Fibroblast of peridontal ligament (primary cell): Measurements from ENCODE around the gene TTF2.
A peak's percentile ranks its signal among the peaks of the same experiment; 100 is the strongest.

Experiments
- DNase-seq: peaks from one replicate; pipeline ENCODE4 v3.0.0-alpha.2; 2010; ENCODE audit errors: extremely low read depth

TTF2 gene

DNA sequence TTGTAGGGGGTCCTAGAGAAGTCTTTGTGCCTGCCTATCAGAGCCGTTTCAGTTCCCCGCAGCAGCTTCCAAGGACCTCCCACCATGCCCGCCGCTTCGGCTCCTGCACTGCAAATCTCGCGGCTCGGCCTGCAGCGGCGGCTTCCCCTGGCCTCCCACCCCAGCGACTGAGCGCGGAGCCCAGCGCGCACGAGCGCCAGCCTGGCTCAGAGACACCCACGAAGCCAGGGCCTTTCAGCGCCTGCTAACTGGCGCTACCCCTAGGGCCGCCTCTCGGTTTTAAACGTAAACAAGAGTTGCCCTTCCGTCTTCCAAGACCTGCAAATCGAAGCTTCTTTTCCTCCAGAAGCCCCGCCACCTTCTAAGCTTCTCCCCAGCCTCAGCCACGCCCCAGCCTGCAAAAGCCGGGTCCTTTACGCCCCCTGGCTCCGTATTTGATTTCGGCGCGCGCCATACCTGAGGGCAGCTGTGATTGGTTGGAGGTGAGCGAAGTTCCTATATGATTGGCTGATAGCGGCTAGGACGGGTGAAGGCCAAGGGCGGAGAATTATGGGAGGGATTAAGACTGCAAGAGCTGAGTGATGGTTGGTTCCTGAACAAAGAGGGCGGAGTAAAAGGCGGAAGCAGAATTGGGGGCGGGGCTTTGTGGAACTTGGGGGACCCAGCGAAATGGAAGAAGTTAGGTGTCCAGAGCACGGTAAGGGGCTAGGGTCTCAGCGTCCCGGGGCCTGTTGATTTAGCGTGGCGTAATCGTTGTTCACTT is at the start of gene TTF2:
Gene TTF2 (plus strand): TSS at position 649 of the 763 bp plus-strand sequence. CDS start 21 bp downstream, at position 670.
- DNase-seq, result peak; percentile 97

DNA sequence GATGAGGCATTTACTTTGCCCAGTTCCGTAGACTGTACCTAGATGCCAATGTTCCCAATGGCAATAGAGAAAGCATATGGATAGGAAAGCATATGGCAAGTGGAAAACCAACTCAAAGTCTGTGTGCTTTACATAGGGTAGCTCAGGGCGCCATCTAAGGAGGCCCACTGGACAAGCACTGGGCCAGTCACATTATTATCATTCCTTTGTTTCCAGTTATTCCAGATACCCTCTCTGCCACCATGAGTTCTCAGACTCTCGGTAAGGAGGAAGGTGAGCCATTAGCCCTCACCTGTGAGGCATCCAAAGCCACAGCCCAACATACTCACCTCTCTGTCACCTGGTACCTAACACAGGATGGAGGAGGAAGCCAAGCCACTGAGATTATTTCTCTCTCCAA is 48.8 kb upstream of the TTF2 start:
- no peak for DNase-seq

DNA sequence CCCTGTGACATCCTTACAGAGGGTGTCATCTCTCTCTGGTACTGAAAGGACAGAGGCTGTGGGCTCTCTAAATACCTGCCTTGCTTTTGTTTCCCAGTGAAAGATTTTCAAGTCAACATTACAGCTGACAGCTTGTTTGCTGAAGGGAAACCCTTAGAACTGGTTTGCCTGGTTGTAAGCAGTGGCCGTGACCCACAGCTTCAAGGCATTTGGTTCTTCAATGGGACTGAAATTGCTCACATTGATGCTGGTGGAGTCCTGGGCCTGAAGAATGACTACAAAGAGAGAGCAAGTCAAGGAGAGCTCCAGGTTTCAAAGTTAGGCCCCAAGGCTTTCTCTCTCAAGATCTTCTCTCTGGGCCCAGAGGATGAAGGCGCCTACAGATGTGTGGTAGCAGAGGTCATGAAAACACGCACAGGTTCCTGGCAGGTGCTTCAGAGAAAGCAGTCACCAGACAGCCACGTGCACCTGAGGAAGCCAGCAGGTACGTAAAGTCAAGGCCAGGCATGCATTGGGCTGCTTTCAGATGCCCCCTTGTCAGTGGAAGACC is 46.7 kb upstream of the TTF2 start:
- no peak for DNase-seq

DNA sequence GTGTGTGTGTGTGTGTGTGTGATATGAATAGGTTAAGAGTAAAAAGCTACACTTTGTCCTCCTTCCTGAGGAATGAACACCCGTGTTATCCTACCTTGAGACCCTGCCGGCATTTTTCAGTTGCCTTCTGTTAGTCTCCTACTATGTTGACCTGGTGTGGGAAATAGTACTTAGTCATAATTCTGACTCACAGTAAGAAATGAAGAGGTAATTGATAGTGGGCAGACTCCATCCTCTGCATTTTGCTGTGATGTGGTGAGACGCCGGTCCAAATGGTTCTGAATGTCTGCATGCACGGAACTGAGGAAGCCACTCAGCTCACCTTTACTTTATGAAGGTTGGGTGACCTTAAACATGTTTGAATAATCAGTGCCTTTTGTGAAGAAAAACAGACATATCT is 45.9 kb upstream of the TTF2 start:
- DNase-seq, result no peak

DNA sequence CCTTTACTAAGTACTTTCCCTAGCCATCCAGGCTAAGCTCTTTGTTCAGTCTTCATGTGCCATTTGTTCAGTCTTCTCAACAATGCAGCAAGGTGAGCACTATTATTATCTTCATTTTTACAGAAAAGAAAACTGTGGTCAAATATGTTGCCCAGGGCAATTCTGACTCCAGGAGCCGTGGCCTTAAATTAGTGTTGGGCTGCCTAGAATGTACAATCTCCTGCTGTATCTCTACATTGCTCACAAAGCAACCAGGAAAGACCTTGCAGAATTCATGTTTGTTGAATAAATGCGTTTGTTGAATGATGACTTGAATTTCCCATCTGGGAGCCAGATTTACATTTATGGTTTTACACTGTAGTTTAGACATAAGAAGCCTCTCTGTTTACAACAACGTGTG is 44.4 kb upstream of the TTF2 start:
- no peak for DNase-seq

DNA sequence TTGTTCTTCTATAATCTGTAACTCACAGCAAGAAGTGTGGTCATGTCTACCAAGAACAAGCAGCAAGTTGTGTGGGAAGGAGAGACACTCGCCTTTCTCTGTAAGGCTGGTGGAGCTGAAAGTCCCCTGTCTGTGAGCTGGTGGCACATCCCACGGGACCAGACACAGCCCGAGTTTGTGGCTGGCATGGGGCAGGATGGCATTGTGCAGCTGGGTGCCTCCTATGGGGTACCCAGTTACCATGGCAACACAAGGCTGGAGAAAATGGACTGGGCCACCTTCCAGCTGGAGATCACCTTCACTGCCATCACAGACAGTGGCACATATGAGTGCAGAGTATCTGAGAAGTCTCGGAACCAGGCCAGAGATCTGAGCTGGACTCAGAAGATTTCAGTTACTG is 43.1 kb upstream of the TTF2 start:
- no peak for DNase-seq

DNA sequence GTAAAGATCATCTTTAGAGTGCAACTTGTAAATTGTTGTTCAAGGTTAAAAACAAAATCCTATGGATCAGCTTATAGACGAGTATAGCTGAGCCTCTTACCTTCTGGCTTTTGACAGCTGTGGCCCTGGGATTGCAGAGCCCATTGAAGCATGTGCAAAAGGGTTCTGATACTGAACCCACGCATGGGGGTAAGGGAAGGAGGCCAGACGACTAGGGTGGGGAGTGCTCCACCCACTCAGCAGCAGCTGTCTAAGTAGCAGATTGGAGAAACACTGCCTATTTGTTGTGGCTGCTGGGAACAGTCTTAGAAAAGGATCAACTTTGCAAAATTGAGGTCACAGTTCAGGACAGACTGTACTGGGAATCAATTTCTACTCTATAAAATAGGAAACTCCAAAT is 42.5 kb upstream of the TTF2 start:
- no peak for DNase-seq

DNA sequence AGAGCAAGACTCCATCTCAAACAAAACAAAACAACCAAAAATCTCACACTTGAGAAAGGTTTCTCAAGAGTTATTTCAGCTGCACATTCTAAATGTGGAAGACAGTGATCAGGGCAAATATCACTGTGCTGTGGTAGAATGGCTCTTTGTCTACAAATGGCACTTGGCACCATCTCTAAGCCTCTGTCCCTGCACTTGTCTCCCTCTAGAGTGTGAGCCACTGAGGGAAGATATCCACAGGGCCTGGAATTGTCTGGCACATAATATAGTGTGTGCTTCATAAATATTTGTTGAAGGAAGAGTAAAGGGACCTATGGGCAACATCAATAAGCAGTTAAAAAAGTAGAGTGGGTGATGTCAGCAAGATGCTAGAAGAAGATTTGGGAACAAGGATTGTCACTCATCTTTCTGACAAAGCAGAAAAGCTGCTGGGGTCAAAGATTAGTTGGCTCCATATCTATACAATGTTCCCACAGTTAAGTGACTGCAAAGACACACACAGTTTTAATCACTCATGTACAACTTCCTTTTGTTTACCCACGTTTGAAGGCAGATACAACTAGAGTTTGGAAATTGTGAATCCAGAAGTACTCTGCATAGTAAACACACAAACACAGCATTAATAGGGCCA is 39.5 kb upstream of the TTF2 start:
- DNase-seq, result no peak

DNA sequence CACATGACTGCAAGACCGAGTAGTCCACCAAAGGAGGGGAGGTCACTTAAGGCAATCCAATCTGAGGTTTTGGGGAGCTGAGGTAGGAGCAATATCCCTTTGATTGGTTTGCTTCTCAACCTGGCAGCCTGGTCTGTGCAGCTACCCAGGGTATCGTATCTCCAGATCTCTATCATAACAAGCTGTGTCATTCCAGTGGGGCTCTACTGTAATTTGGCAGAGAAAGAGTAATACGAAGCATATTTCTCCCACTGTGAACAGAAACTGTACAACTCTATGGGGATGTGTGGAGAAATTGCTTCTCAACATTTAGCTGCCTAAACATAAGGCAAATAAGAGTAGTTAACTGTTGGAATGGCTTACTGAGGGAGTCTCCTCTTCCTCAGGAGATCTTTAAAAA is 38.0 kb upstream of the TTF2 start:
- no peak for DNase-seq

DNA sequence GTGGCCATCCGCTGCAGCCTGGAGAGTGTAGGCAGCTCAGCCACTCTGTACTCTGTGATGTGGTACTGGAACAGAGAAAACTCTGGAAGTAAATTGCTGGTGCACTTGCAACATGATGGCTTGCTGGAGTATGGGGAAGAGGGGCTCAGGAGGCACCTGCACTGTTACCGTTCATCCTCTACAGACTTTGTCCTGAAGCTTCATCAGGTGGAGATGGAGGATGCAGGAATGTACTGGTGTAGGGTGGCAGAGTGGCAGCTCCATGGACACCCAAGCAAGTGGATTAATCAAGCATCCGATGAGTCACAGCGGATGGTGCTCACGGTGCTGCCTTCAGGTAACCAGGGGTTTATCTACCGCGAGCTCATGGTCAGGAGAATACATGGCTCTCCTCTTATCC is 34.6 kb upstream of the TTF2 start:
- no peak for DNase-seq

DNA sequence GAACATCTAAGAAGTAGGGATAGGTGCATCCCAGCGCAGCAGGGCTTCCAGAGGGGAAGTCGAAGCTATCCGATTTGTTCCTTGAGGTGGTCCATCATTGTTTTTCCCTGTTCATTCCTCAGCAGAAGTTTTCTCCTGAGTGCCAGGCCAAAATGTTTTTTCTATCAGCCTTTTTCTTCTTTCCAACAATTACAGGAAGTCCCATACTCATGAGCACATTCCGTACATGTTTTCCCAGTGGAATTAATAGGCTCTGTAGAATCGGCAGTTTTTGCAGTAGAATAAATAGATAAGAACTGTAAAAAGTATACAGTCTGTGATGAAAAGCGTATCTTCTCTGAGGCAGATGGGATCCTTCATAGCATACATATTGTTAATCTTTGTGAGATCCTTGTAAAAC is 33.8 kb upstream of the TTF2 start:
- no peak for DNase-seq

DNA sequence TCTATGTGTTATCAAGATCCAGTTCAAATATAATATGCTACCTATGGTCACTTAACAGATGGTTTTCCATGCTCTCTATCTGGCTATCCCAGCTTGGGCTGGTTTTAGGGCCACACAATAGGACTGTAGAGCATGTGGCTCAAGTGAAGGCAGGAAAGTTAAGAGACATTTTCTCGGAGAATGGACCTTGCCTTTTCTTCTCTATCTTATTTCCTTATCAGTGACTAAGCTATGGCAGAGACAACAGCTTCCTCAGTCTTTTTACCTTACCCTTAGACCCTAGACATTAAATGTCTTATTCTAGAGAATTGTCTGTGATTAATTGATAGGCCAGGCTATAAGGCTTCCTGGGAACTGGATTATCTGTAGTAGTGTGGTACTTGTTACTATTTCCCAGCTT is 30.4 kb upstream of the TTF2 start:
- no peak for DNase-seq

DNA sequence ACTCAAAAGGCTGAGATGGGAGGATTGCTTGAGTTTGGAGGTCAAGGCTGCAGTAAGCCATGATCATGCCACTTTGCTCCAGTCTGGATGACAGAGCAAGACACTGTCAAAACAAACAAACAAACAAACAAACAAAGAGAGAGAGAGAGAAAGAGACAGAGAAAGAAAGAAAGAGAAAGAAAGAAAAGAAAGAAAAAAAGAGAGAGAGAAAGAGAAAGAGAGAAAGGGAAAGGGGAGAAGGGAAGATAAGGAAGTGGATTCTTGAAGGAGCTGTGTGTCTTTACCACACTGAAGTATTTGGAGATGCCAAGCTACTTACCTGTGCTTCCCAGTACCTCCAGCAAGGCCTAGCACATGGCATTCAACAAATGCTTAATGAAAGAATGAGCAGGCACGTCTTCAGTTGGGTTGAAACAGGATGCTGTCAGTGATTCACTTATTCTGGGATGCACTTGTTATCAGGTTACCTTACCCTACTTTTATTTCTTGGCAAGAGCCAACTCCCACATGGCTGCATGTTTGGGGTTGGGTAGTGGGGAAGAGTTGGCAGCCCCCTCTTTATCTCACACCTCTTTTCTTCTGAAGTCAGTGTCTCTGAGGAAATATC is 29.8 kb upstream of the TTF2 start:
- no peak for DNase-seq

DNA sequence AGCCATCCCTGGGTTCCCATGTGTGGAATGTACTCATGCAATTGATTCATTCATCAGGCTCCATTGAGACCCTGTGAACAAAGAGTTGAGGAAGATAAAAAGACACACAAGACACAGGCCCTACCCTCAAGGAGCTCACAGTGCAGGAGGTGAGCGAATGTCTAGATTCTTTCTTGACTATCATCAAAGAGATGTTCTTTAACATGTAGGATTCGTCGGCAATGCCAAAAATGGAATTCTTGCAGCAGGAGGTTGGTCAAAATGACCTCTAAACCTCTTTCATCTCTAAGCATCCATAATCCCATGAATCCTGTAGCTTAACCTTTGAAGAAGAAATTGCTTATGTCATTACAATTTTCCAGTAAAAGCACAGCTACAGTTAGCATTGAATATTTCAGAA is 27.9 kb upstream of the TTF2 start:
- DNase-seq, result no peak

DNA sequence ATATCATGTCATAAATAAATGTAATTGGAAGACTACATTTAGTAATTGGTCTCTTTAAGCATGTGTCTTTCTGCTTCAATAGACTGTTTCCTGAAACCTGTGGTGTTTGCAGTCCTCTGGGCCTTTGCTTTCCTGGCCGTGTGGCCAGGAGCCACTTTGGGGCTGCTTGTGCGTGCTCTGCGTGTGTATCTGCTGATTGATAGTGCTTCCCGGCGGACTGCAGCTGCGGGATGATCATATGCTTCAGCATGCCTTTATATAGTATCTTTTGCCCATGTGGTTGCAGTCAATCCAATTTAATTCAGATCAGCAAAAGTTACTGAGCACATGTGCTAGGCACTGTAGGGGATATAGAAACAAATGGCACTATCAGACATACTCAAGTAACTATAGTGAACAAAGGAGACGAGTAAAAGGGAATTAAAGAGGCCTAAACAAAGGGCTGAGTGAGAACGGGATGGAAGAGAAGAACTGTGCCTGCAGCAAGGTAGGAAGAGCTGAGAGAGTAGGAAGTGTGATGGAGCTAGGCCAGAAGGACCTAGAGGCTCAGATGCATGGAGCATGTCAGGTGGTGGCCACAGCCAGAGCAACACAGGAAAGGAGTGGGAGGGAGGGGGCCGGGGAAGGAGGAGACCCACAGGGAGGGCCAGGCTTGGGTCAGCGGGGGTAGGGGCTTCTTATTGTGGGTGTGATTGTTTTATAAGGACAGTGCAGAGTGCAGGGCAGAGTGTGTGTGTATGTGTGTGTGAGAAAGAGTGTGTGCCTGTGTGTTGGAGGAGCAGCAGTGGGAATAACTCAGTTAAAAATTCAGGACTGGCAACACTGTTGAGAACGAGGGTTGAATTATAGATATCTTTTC is 27.2 kb upstream of the TTF2 start:
- no peak for DNase-seq

DNA sequence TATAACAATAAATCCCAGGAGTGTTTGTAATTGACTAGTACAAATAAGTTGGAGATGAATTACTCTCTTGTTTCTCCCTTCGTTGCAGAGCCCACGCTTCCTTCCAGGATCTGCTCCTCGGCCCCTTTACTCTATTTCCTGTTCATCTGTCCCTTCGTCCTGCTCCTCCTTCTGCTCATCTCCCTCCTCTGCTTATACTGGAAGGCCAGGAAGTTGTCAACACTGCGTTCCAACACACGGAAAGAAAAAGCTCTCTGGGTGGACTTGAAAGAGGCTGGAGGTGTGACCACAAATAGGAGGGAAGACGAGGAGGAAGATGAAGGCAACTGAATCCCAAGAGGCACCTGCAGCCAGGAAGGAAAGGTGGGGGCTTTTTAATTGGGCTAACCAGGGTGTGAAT is 26.4 kb upstream of the TTF2 start:
- no peak for DNase-seq

DNA sequence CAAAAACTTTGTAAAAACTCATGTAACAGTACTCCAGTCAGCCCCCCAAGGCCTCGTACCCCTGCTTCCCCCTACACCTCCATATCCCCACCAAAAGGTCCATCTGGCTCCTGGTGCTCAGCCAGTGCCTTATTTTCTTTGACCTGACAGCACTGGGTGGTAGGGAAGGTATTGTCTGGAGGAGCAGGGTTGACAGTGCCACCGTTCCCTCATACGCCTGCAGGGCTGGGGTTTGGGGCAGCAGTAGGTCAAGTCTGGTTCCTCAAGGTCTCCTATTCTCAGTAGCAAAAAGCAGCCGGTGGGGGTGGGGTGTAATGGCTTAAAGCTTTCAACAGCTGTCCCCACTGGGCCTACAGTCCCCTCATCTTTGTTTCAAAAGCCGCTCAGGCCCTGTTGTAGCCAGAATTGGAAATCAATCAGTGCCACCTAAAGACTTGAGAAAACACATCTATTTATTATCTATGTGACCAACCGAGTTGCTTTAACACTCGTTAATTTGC is 25.3 kb upstream of the TTF2 start:
- DNase-seq, result no peak

DNA sequence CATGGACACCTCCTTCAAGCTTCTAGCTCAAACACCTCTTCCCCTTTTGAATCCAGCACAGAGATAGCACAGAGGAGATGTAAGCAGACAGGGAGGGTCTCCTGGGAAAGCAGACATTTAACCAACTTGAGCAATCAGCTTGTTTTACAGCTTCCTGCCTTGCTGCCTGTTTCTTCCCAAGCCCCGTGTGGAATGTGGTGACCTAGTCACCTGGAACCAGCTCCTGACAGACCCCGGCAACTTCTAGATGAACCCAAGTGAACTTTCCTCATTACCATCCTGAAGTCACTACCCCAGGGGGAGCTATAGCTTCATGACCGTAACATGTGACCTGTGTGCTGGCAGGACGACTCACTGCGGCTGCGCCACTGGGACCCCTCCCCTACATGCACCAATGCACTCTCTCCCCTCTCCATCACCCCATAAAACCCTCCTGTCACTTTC is 24.1 kb upstream of the TTF2 start:
- no peak for DNase-seq

DNA sequence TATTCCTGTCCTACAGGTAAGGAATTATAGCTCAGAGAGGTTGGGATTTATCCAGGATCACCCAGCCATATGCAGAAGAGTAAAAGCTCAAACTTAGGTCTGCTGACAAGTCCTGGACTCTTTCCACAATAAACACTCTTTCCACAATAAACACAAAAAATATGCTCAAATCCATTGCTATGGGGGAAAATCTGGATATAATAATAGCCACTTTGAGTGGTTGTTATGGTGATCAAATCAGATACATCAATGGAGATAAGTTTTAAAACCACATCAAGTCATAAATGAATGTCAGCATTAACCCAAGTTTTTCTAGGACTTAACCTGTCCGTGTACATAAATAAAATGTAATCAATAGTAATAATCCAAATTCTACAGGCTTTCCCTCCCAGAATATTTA is 22.3 kb upstream of the TTF2 start:
- DNase-seq, result peak; percentile 4

DNA sequence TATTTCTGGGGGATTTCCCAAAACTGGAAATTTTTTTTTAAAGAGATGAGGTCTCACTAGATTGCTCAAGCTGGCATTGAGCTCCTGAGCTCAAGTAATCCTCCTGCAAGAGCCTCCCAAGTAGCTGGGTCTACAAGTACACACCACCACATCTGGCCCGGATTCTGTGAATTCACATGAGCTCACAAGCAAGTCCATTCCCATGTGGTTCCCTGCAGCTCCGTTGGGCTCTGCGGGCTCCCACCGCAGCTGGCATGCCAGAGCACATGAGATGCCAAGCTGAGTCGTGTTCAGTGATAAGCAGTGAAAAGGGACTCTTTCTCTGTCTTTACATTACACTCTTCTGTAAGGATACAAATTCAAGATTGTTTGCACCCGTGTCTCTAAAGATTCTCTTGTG is 21.9 kb upstream of the TTF2 start:
- no peak for DNase-seq

DNA sequence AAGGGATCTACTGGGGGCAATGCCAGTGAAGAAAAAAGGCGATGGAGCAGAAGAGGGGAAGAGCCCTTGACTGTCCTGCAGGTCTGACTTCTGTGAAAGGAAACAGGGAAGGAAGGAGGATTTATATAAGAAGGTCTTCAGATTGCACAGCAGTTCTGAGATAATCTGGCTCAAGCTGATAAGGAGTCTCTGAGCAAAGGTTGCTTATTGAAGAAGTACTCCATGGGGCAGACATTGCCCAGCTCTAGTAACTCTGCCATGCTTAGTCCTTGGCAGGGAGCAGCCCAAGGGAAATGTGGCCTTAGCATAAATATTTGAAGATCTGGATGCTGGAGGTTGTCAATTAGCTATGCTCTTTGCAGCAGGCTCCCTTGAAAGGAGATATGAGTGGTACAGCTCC is 15.9 kb upstream of the TTF2 start:
- no peak for DNase-seq

DNA sequence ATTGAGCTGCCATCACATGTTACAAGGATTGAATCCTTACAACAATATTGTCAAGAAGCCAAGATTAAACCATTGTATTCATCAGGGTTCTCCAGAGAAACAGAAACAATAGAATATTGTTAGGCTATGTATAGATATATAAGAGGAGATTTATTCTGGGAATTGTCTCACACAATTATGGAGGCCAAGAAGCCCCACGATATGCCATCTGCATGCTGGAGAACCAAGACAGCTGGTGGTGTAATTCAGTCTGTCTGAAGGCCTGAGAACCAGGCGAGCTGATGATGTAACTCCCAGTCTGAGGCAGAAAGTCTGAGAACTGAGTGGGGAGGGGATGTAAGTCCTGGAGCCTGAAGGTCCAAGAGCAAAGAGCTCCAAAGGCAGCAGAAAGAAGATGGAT is 14.5 kb upstream of the TTF2 start:
- DNase-seq, result no peak
